ENCODE results near the gene CFAP251. TPM values are rescaled to one million over a fixed set of nuclear protein-coding genes. Genes with fewer than 3 reads are reported as not detected.

Gene CFAP251
- total RNA-seq, 2 experiments from 2014 or later, result 2.0 to 2.9 TPM

DNA sequence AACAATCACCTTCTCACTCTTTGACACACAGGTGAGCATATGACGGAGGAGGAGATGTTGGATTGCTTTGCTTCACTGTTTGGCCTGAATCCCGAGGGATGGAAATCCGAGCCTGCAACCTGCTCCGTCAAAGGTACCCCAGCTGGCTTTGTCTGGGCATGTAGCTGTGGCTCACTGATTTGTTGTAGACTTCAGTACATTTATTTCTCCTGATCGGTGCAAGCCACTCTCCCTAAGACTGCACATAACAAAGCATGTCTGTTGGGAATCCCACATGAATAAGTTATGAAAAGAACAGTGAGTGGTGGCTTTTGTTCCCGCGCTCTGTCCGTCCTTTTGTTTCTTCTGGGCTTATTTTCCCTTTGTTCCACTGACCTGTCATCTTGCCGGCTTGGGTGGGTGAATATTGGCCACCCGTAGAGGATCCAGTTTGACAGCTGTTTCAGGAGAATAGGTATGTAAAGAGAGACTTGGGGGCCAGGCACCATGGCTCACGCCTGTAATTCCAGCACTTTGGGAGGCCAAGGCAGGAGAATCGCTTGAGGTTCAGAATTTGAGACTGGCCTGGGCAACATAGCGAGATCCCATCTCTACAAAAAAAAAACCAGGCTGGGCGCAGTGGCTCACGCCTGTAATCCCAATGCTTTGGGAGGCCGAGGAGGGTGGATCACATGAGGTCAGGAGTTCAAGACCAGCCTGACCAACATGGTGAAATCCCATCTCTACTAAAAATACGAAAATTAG lies 83.2 kb downstream of the CFAP251 start:
- H3K9me3 Mint-ChIP-seq, result peaks cover 2% of the 10 kb centered on the region
- ChIA-PET CTCF (interaction anchor here (1.0 to 1.8 kb wide), 3 partner anchors 9 to 189 kb away, joined by 3 to 4 read pairs (median 3); no protein-coding TSS in a partner anchor), POLR2A (interaction anchor here (0.7 kb wide), 1 partner anchor 12 kb away, joined by 3 read pairs; no protein-coding TSS in a partner anchor)
- peaks cover 25% of the 10 kb centered on the region for H3K4me1 Mint-ChIP-seq (ENCODE audit: low read depth)
- no peak for TF ChIP-seq CTCF (IDR thresholded peaks at IDR 0.05)
- intact Hi-C loops (cut with micrococcal nuclease), result no loop called here
- peaks cover 3% of the 10 kb centered on the region for H3K27me3 Mint-ChIP-seq
- DNase-seq (no peak), ATAC-seq (no peak)
- no peaks in the 10 kb centered on the region for H3K36me3 Mint-ChIP-seq (ENCODE audit: low read depth)
- H3K27ac Mint-ChIP-seq, result no peak overlapping the region
- H3K4me3 Mint-ChIP-seq, result no peak overlapping the region

DNA sequence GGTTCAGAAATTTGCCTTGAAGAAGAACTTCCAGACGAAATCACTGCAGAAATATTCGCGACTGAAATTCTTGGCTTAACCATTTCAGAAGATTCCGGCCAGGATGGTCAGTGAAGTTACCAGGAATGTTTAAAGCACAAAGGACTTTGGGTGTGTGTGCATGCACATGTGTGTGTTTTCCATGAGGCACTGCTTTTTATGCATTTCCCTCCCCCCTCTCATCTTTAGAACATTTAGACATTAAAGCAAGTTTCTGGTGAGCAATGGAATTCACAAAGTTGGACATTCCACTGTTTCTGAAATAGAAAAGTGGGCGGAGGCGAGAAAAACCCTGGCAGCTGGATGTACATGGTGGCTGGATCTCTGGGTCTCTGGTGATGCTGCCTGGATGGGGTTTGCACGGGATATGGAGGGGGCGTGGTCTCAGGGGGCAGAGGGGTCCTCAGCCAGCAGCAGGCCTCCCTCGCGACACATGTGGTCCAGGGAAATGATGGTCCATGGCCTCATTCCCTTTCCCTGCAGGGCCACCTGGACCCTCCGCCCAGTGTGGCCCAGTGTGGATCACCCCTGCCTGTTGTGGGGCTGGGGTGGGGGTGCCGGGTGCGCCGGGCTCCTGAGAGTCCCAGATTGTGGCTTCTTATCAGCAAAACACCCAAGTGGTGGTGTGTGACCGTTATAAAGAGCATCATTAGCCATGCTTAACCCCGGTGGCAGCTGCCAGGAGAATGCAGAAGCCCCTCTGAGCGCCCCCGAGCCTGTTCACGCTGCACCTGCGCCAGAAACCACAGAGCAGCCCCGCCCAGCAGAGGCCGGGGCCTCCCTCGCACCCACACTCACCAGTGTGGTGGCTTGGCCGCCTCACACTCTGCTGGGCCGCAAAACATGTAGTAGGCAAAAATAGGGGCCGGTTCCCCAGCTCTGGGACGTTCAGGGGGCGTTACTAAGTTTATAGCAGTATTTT lies 85.5 kb downstream of the CFAP251 start:
- peaks cover 5% of the 10 kb centered on the region for H3K27me3 Mint-ChIP-seq
- POLR2A ChIA-PET, result interaction anchor here (0.6 to 1.4 kb wide), 5 partner anchors 12 to 380 kb away, joined by 3 to 5 read pairs (median 3); no protein-coding TSS in a partner anchor
- intact Hi-C loops (cut with micrococcal nuclease), result no loop called here

GRCh38 chr12:122004633-122005071 lies 86.3 kb downstream of the CFAP251 start:
- ChIA-PET CTCF (interaction anchor here (1.0 to 1.4 kb wide), 3 partner anchors 25 to 814 kb away, joined by 3 to 5 read pairs (median 3); no protein-coding TSS in a partner anchor), POLR2A (interaction anchor here (0.6 to 1.1 kb wide), 4 partner anchors 16 to 379 kb away, joined by 3 to 5 read pairs (median 3); no protein-coding TSS in a partner anchor)
- Mint-ChIP-seq H3K27me3 (peaks cover 5% of the 10 kb centered on the region), H3K9me3 (no peaks in the 10 kb centered on the region), H3K4me1 (ENCODE audit: low read depth) (peaks cover 30% of the 10 kb centered on the region), H3K36me3 (ENCODE audit: low read depth) (no peaks in the 10 kb centered on the region), H3K4me3 (no peak overlapping the region), H3K27ac (no peak overlapping the region)
- TF ChIP-seq CTCF (IDR thresholded peaks at IDR 0.05), result no peak
- DNase-seq, result no peak
- ATAC-seq, result peak; percentile 67
- intact Hi-C loops (cut with micrococcal nuclease), result no loop called here

More for the DNA sequence above, 85.5 kb downstream of the CFAP251 start:
- no peak for TF ChIP-seq CTCF (IDR thresholded peaks at IDR 0.05)
- DNase-seq, result peak; percentile 44
- H3K36me3 Mint-ChIP-seq (ENCODE audit: low read depth), result no peaks in the 10 kb centered on the region
- H3K4me3 Mint-ChIP-seq, result no peak overlapping the region
- H3K27ac Mint-ChIP-seq, result no peak overlapping the region
- peaks cover 2% of the 10 kb centered on the region for H3K9me3 Mint-ChIP-seq
- peaks cover 30% of the 10 kb centered on the region for H3K4me1 Mint-ChIP-seq (ENCODE audit: low read depth)
- CTCF ChIA-PET, result interaction anchor here (1.0 to 1.4 kb wide), 3 partner anchors 26 to 813 kb away, joined by 3 to 5 read pairs (median 3); no protein-coding TSS in a partner anchor
- peak; percentile 68 for ATAC-seq

DNA sequence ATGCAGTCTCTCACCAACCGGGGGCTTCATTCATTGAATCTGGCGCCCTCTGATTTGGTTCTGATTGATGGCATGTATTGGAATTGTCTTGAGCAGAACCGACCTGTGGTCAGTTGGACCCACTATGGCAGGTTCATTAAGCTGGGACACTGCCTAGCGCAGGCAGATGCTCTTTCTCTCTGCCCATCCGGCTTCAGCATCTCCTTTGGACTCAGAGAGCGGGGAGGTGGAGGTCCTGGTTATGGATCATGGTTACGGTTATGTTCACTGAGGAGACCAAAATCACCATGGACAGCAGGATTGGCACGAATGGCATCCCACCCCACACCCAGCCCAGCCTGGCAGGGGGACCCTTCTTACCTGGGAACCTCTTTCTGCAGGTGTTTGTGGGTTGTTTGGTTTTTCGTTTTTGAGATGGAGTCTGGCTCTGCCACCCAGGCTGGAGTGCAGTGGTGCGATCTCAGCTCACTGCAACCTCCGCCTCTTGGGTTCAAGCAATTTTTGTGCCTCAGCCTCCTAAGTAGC lies 86.9 kb downstream of the CFAP251 start:
- H3K27ac Mint-ChIP-seq, result no peak overlapping the region
- peaks cover 30% of the 10 kb centered on the region for H3K4me1 Mint-ChIP-seq (ENCODE audit: low read depth)
- intact Hi-C loops (cut with micrococcal nuclease), result no loop called here
- no peak for DNase-seq
- ChIA-PET CTCF (interaction anchor here (1.1 to 1.4 kb wide), 2 partner anchors 194 to 815 kb away, joined by 3 to 5 read pairs; no protein-coding TSS in a partner anchor), POLR2A (interaction anchor here (0.8 to 1.1 kb wide), 2 partner anchors 16 to 18 kb away, joined by 3 to 5 read pairs; no protein-coding TSS in a partner anchor)
- H3K9me3 Mint-ChIP-seq, result no peaks in the 10 kb centered on the region
- peaks cover 5% of the 10 kb centered on the region for H3K27me3 Mint-ChIP-seq
- no peaks in the 10 kb centered on the region for H3K36me3 Mint-ChIP-seq (ENCODE audit: low read depth)
- no peak for TF ChIP-seq CTCF (IDR thresholded peaks at IDR 0.05)
- ATAC-seq, result no peak
- H3K4me3 Mint-ChIP-seq, result no peak overlapping the region

All from activated CD8-positive, alpha-beta T cell treated with anti-CD3 and anti-CD28 coated beads for 36 hours (primary cell).